ENCODE measurements around the gene TSPAN9. TPM values are rescaled to one million over a fixed set of nuclear protein-coding genes. Genes with fewer than 3 reads are reported as not detected.

TSPAN9 gene
- total RNA-seq, 1 donor from 2014 or later: 81.2 TPM

- no peak for TF ChIP-seq CTCF (IDR thresholded peaks at IDR 0.05)
- Histone ChIP-seq H3K27ac (no peak overlapping the region), H3K9me3 (no peaks in the 10 kb centered on the region), H3K36me3 (peaks cover 7% of the 10 kb centered on the region), H3K27me3 (no peaks in the 10 kb centered on the region), H3K4me3 (no peak overlapping the region), H3K4me1 (peaks cover 6% of the 10 kb centered on the region)
- ATAC-seq (no peak), DNase-seq (no peak)
- intact Hi-C loops (cut with DNase I): no loop called here
Measured at GRCh38 chr12:3042394-3042793, 34.8 kb upstream of the TSPAN9 start.

GRCh38 chr12:3042826-3043225 lies 34.4 kb upstream of the TSPAN9 start:
- Histone ChIP-seq H3K27ac (no peak overlapping the region), H3K36me3 (peaks cover 5% of the 10 kb centered on the region), H3K27me3 (no peaks in the 10 kb centered on the region), H3K4me1 (peaks cover 6% of the 10 kb centered on the region), H3K9me3 (no peaks in the 10 kb centered on the region), H3K4me3 (no peak overlapping the region)
- no peak for ATAC-seq
- no peak for TF ChIP-seq CTCF (IDR thresholded peaks at IDR 0.05)
- no peak for DNase-seq
- intact Hi-C loops (cut with DNase I): no loop called here

- DNase-seq (no peak), ATAC-seq (no peak)
- Histone ChIP-seq H3K4me3 (no peak overlapping the region), H3K9me3 (no peaks in the 10 kb centered on the region), H3K36me3 (no peaks in the 10 kb centered on the region), H3K27me3 (no peaks in the 10 kb centered on the region), H3K27ac (no peak overlapping the region), H3K4me1 (peaks cover 6% of the 10 kb centered on the region)
- intact Hi-C loops (cut with DNase I): no loop called here
- TF ChIP-seq CTCF (IDR thresholded peaks at IDR 0.05): no peak
Measured at GRCh38 chr12:3043406-3043805, 33.8 kb upstream of the TSPAN9 start.

GRCh38 chr12:3044141-3044630 lies 33.0 kb upstream of the TSPAN9 start:
- H3K9me3 ChIP-seq: no peaks in the 10 kb centered on the region
- H3K36me3 ChIP-seq: no peaks in the 10 kb centered on the region
- H3K27me3 ChIP-seq: no peaks in the 10 kb centered on the region
- ATAC-seq: no peak
- H3K4me3 ChIP-seq: no peak overlapping the region
- no peak overlapping the region for H3K27ac ChIP-seq
- intact Hi-C loops (cut with DNase I): no loop called here
- DNase-seq: no peak
- peaks cover 6% of the 10 kb centered on the region for H3K4me1 ChIP-seq
- no peak for TF ChIP-seq CTCF (IDR thresholded peaks at IDR 0.05)

GRCh38 chr12:3045494-3045893 lies 31.7 kb upstream of the TSPAN9 start:
- Histone ChIP-seq H3K4me3 (no peak overlapping the region), H3K27me3 (no peaks in the 10 kb centered on the region), H3K36me3 (no peaks in the 10 kb centered on the region), H3K27ac (no peak overlapping the region), H3K9me3 (no peaks in the 10 kb centered on the region), H3K4me1 (peaks cover 6% of the 10 kb centered on the region)
- intact Hi-C loops (cut with DNase I): no loop called here
- ATAC-seq (no peak), DNase-seq (no peak)
- TF ChIP-seq CTCF (IDR thresholded peaks at IDR 0.05): no peak

GRCh38 chr12:3045989-3046388 lies 31.2 kb upstream of the TSPAN9 start:
- Histone ChIP-seq H3K4me1 (peaks cover 6% of the 10 kb centered on the region), H3K9me3 (no peaks in the 10 kb centered on the region), H3K36me3 (no peaks in the 10 kb centered on the region), H3K27me3 (no peaks in the 10 kb centered on the region), H3K4me3 (no peak overlapping the region), H3K27ac (no peak overlapping the region)
- DNase-seq (no peak), ATAC-seq (no peak)
- intact Hi-C loops (cut with DNase I): no loop called here
- no peak for TF ChIP-seq CTCF (IDR thresholded peaks at IDR 0.05)

All from upper lobe of right lung (tissue), 1 donor.